ENCODE results near the gene PTPN18. TPM values are rescaled to one million over a fixed set of nuclear protein-coding genes. Genes with fewer than 3 reads are reported as not detected.

The PTPN18 gene
- polyA plus RNA-seq, 5 donors = 32.0 to 41.0 (median 37.2) TPM

GRCh38 chr2:130359466-130359865 lies 3.6 kb downstream of the PTPN18 start:
- no peak for DNase-seq

- no peak for DNase-seq
These were observed 7.6 kb downstream of the PTPN18 start for GRCh38 chr2:130363479-130363878.

GRCh38 chr2:130365075-130365474 lies 9.2 kb downstream of the PTPN18 start:
- no peak for DNase-seq

GRCh38 chr2:130365963-130366362 lies 10.1 kb downstream of the PTPN18 start:
- DNase-seq = no peak

GRCh38 chr2:130366720-130367119 lies 10.9 kb downstream of the PTPN18 start:
- no peak for DNase-seq

- DNase-seq = no peak
These were observed 12.9 kb downstream of the PTPN18 start for GRCh38 chr2:130368786-130369185.

GRCh38 chr2:130369311-130369964 lies 13.6 kb downstream of the PTPN18 start:
- DNase-seq = no peak

- DNase-seq = no peak
These were observed 14.1 kb downstream of the PTPN18 start for GRCh38 chr2:130369965-130370341.

- no peak for DNase-seq
These were observed 14.6 kb downstream of the PTPN18 start for GRCh38 chr2:130370490-130370889.

GRCh38 chr2:130371723-130372054 lies 15.8 kb downstream of the PTPN18 start:
- DNase-seq = no peak

- DNase-seq = peak; percentile 88
These were observed 16.4 kb downstream of the PTPN18 start for GRCh38 chr2:130372055-130372832.

GRCh38 chr2:130372833-130373807 lies 17.3 kb downstream of the PTPN18 start:
- no peak for DNase-seq

- DNase-seq = no peak
These were observed 18.0 kb downstream of the PTPN18 start for GRCh38 chr2:130373808-130374365.

GRCh38 chr2:130374587-130375290 lies 18.9 kb downstream of the PTPN18 start:
- DNase-seq = no peak

- DNase-seq = no peak
These were observed 19.7 kb downstream of the PTPN18 start for GRCh38 chr2:130375291-130376266.

- DNase-seq = no peak
These were observed 20.8 kb downstream of the PTPN18 start for GRCh38 chr2:130376433-130377293.

- DNase-seq = no peak
These were observed 21.6 kb downstream of the PTPN18 start for GRCh38 chr2:130377491-130377890.

GRCh38 chr2:130378206-130378897 lies 22.5 kb downstream of the PTPN18 start:
- no peak for DNase-seq

GRCh38 chr2:130378898-130379214 lies 23.0 kb downstream of the PTPN18 start:
- DNase-seq = no peak

Data from right lung (tissue), 5 donors.